ENCODE results near the gene PDS5B.

PDS5B gene

DNA sequence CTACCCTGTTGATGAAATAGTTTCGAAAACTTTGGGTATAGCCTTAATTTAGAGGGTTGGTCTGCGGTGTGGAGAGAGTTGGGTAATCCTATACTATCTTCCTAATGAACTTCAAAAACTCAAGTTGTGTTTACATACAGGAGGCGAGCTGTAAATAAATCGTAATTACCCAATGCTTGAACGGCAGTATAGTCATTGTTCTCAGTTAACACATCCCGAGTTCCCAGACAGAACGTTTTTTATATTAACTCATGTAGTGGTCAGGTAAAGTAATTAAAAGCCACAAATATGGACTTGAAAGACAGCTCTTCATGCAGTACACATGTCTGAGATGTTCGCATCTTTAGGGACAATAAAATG, 1.5 kb downstream of the PDS5B start:
- in situ Hi-C loops (cut with MboI; ENCODE audit: low sequenced_read_pairs) = no loop called here

GRCh38 chr13:32588736-32589135, 2.5 kb downstream of the PDS5B start:
- in situ Hi-C loops (cut with MboI; ENCODE audit: low sequenced_read_pairs) = no loop called here

- in situ Hi-C loops (cut with MboI; ENCODE audit: low sequenced_read_pairs) = no loop called here
Observed at GRCh38 chr13:32589471-32589870, 3.2 kb downstream of the PDS5B start.

DNA sequence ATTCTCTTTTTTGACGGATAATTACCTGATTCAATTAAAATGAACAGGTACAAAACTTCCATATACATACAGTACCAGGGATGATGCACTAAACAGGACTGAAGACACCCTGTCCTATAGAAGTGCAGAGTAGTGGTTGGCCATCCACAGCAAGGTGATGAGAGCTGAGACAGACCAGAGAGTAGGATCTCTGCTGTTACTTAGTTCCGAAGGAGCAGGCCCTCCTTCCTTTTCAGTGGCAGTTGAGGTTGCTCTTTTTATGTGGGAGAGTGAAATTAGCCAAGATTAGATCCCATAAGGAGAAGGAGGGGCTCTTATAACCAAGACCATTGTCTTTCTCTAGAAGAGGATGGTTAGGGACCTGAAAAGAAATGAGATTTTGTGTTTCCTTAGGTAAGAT, 4.0 kb downstream of the PDS5B start:
- in situ Hi-C loops (cut with MboI; ENCODE audit: low sequenced_read_pairs) = no loop called here

- in situ Hi-C loops (cut with MboI; ENCODE audit: low sequenced_read_pairs) = no loop called here
Observed at GRCh38 chr13:32592082-32592481, 5.8 kb downstream of the PDS5B start.

DNA sequence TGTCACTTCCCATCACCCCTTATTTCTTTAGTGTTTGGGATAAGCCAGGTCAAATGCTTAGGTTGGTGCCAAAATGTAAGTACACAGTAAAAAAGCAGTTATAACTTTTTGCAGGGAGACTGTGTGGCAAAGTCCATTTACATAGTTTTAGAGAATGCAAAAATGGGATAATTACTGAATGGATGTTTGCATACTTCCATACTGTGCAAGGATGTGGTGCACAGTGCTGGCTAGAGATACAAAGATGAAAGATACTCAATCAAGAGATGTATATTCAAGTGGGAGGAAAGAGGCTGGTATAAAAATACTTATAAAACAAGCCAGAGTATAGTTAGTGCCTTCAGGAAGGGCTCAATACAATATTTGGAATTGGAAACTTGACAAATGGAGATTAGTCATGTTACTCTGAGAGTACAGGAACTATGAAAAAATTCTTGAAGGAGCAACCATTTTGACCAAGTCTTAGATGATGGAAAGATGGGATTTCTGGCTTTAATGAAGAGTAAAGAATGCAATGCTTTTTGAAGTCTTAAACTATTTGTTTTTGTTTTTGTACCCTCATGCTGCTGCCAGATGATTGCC, 8.0 kb downstream of the PDS5B start:
- in situ Hi-C loops (cut with MboI; ENCODE audit: low sequenced_read_pairs) = no loop called here

GRCh38 chr13:32595306-32595705, 9.1 kb downstream of the PDS5B start:
- in situ Hi-C loops (cut with MboI; ENCODE audit: low sequenced_read_pairs) = no loop called here

DNA sequence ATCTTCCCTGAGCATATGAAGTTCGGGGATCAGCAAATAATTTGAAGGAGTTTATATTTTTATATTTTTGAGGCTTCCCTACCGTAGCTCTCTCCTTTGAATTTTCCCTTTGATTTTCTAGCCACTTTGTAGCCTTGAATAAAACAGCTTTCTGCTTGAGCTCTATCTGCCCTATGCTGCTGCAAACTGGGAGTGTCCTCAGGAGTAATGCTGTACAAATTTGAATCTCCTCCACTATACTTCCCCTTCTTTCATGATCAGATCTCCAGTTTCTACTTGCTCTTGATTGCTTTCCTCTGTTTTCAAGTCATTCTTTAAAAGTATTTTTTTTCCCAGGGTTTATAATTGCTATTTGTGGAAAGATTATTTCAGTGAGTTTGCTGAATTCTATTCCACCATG, 14.6 kb downstream of the PDS5B start:
- in situ Hi-C loops (cut with MboI; ENCODE audit: low sequenced_read_pairs) = no loop called here

- in situ Hi-C loops (cut with MboI; ENCODE audit: low sequenced_read_pairs) = no loop called here
Observed at GRCh38 chr13:32609428-32609827, 23.2 kb downstream of the PDS5B start.

GRCh38 chr13:32610538-32610937, 24.3 kb downstream of the PDS5B start:
- in situ Hi-C loops (cut with MboI; ENCODE audit: low sequenced_read_pairs) = no loop called here

DNA sequence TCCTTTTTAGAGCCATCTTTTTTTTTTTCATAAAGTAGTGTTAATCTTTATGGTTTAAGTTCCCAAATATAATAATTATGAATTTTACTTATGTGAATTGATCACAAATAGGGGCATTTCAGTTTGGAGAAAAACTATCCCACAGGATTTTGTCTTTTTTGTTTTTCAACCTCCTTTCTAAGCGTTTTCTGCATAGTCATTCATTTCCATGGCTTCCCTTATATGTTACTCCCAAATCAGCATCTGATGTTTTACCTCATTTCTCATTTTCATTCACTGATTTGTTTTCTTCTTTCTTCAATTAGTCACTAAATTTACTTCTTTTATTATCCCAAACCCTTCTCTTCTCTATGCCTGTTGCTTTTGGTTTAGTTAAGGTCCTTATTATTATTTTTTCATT, 24.7 kb downstream of the PDS5B start:
- in situ Hi-C loops (cut with MboI; ENCODE audit: low sequenced_read_pairs) = no loop called here

GRCh38 chr13:32616883-32617511, 30.7 kb downstream of the PDS5B start:
- in situ Hi-C loops (cut with MboI; ENCODE audit: low sequenced_read_pairs) = no loop called here

- in situ Hi-C loops (cut with MboI; ENCODE audit: low sequenced_read_pairs) = no loop called here
Observed at GRCh38 chr13:32622827-32623226, 36.6 kb downstream of the PDS5B start.

GRCh38 chr13:32624441-32624840, 38.2 kb downstream of the PDS5B start:
- in situ Hi-C loops (cut with MboI; ENCODE audit: low sequenced_read_pairs) = no loop called here

GRCh38 chr13:32627793-32628192, 41.5 kb downstream of the PDS5B start:
- in situ Hi-C loops (cut with MboI; ENCODE audit: low sequenced_read_pairs) = no loop called here

GRCh38 chr13:32629313-32629712, 43.1 kb downstream of the PDS5B start:
- in situ Hi-C loops (cut with MboI; ENCODE audit: low sequenced_read_pairs) = no loop called here

- in situ Hi-C loops (cut with MboI; ENCODE audit: low sequenced_read_pairs) = no loop called here
Observed at GRCh38 chr13:32629866-32630265, 43.6 kb downstream of the PDS5B start.

DNA sequence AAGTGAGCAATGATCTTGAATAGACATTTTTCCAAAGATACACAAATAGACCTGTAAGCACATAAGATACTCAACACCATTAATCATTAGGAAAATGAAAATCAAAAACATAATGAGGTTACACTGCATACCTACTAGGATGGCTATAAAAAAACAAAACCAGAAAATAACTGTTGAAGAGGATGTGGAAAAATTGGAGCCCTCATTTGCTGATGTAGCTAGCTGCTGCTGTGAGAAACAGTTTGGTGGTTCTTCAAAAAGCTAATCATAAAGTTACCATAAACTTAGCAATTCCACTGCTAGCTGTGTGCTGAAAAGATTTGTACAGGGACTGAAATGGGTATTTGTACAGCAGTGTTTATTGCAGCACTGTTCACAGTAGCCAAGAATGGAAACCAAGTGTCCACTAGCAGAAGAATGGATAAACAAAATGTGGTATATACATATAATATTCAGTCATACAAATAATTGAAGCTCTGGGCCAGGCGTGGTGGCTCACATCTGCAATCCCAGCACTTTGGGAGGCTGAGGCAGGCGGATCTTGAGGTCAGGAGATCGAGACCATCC, 46.2 kb downstream of the PDS5B start:
- in situ Hi-C loops (cut with MboI; ENCODE audit: low sequenced_read_pairs) = no loop called here

GRCh38 chr13:32636711-32637110, 50.5 kb downstream of the PDS5B start:
- in situ Hi-C loops (cut with MboI; ENCODE audit: low sequenced_read_pairs) = no loop called here

DNA sequence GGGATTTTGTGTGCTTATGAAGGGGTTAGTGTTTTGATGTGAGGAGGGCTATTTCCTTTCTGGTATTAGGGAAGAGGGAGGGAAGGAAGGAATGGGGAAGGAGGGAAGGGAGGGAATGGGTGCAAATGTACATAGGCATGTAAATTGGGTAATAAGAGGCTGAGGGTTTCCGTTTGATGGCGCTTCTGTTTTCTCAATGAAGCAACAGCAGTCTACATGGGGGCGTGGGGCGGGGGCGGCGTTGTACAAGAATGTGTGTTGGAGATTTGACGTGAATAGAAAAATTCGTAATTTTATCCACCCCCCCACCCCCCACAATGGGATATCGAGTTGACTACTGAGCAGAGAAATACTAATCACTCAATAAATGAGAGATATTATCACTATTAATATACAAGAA, 52.5 kb downstream of the PDS5B start:
- in situ Hi-C loops (cut with MboI; ENCODE audit: low sequenced_read_pairs) = no loop called here

DNA sequence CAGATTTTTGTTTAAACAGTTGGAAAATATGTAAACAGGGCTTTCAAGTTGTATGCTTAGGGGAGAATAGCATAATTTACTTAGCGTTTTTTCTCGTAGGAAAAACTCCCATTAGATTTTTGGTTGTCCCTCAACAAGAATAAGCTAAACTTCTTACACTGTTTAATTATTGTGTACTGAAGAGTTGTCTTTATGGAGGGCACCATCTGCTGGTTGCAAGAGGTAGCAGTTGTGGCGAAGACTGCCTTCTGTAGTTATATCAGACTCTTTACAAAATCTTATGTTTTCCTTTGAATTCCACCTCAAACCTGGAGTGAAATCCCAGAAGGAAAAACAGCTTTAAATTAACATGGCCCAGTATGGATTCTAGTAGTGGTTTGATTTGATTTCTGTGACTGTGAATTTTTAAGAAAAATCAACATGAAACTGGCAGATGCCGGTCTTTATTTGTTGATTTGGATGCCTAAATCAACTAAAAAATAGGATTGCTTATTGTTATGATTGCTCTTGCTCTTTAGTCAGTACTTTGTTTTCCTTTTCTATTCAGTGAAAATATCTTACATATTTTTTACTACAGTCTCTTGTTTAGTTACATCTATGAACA, 53.4 kb downstream of the PDS5B start:
- in situ Hi-C loops (cut with MboI; ENCODE audit: low sequenced_read_pairs) = no loop called here

DNA sequence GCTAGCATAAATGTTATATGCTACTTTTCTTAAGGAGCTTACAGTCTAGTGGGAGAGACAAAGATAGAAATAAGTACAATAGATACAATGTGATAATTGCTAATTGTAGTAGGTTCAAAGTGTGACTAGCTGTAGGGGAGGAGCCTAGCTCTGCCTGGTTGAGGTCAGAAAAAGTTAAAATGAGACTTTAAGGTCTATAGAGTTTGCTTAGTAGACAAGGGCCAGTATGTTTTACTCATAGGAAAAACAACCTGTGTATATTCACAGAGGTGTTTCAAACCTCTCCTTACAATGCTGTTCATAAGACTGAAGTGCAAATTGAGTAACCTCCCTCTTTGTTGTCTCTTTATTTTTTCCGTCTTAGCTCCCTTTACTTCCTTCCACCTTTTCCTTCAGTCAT, 56.1 kb downstream of the PDS5B start:
- in situ Hi-C loops (cut with MboI; ENCODE audit: low sequenced_read_pairs) = no loop called here
